Mesendoderm (in vitro differentiated cells): ENCODE results near the gene FBXO28.

ENCODE experiments used
- DNase-seq: peaks from one replicate; pipeline ENCODE4 v3.0.0; 2013
- H2AK5ac ChIP-seq: 2 replicates; pipeline ENCODE4 v1.6.1; 2013; ENCODE audit warnings: low read length, inconsistent platforms
- H2BK120ac ChIP-seq: 2 replicates; pipeline ENCODE4 v1.6.1; 2013; ENCODE audit warnings: low read depth, mild to moderate bottlenecking, low read length, moderate library complexity, mixed read lengths
- H2BK15ac ChIP-seq: replicated peaks from 2 replicates; pipeline ENCODE4 v1.6.1; 2013; ENCODE audit warnings: low read depth, mild to moderate bottlenecking, moderate library complexity
- H2BK5ac ChIP-seq: 2 replicates; pipeline ENCODE4 v1.6.1; 2013; ENCODE audit warnings: low read length, inconsistent platforms
- H3K18ac ChIP-seq: 2 replicates; pipeline ENCODE4 v1.6.1; 2013; ENCODE audit warnings: mild to moderate bottlenecking, low read length, mixed read lengths
- H3K23ac ChIP-seq: one replicate; pipeline ENCODE4 v1.6.1; 2013; ENCODE audit warnings: low read length
- H3K27ac ChIP-seq: 2 replicates; pipeline ENCODE4 v1.5.1; 2013; ENCODE audit warnings: low read depth, mild to moderate bottlenecking, inconsistent platforms, low read length, moderate library complexity
- H3K27me3 ChIP-seq: 2 replicates; pipeline ENCODE4 v1.6.1; 2013; ENCODE audit warnings: low read length, control low read depth, mild to moderate bottlenecking, inconsistent platforms; ENCODE audit not compliant: insufficient read depth, poor library complexity
- H3K36me3 ChIP-seq: 2 replicates; pipeline ENCODE4 v1.6.1; 2013; ENCODE audit warnings: low read length, inconsistent platforms; ENCODE audit not compliant: control insufficient read depth, insufficient read depth
- H3K4ac ChIP-seq: one replicate; pipeline ENCODE4 v1.6.1; 2013; ENCODE audit warnings: low read depth, mild to moderate bottlenecking, low read length, moderate library complexity
- H3K4me1 ChIP-seq: 2 replicates; pipeline ENCODE4 v1.6.1; 2013; ENCODE audit warnings: low read depth, low read length, inconsistent platforms; ENCODE audit not compliant: control insufficient read depth
- H3K4me2 ChIP-seq: 2 replicates; pipeline ENCODE4 v1.6.1; 2013; ENCODE audit warnings: low read length
- H3K4me3 ChIP-seq: 2 replicates; pipeline ENCODE4 v1.5.1; 2013; ENCODE audit warnings: mild to moderate bottlenecking, low read length
- H3K56ac ChIP-seq: one replicate; pipeline ENCODE4 v1.6.1; 2013; ENCODE audit warnings: low read length
- H3K79me1 ChIP-seq: 2 replicates; pipeline ENCODE4 v1.6.1; 2013; ENCODE audit warnings: low read length, inconsistent platforms
- H3K79me2 ChIP-seq: 2 replicates; pipeline ENCODE4 v1.6.1; 2013; ENCODE audit warnings: mild to moderate bottlenecking, low read length; ENCODE audit not compliant: control insufficient read depth, insufficient read depth
- H3K9ac ChIP-seq: 2 replicates; pipeline ENCODE4 v1.6.1; 2013; ENCODE audit warnings: low read length, inconsistent platforms
- H4K5ac ChIP-seq: one replicate; pipeline ENCODE4 v1.6.1; 2013; ENCODE audit warnings: low read length
- H4K8ac ChIP-seq: one replicate; pipeline ENCODE4 v1.6.1; 2013; ENCODE audit warnings: low read depth, mild to moderate bottlenecking, control low read depth, low read length, moderate library complexity
- WGBS: extraction: QIAGEN DNeasy Blood & Tissue Kit; methylation state at CpG from one replicate; pipeline ENCODE4 v1.1.7; 2013; ENCODE audit warnings: low lambda C conversion rate, missing lambda C conversion rate; ENCODE audit not compliant: insufficient coverage; ENCODE audit errors: extremely low coverage; 5-methylcytosine and 5-hydroxymethylcytosine counted together

Gene FBXO28

DNA sequence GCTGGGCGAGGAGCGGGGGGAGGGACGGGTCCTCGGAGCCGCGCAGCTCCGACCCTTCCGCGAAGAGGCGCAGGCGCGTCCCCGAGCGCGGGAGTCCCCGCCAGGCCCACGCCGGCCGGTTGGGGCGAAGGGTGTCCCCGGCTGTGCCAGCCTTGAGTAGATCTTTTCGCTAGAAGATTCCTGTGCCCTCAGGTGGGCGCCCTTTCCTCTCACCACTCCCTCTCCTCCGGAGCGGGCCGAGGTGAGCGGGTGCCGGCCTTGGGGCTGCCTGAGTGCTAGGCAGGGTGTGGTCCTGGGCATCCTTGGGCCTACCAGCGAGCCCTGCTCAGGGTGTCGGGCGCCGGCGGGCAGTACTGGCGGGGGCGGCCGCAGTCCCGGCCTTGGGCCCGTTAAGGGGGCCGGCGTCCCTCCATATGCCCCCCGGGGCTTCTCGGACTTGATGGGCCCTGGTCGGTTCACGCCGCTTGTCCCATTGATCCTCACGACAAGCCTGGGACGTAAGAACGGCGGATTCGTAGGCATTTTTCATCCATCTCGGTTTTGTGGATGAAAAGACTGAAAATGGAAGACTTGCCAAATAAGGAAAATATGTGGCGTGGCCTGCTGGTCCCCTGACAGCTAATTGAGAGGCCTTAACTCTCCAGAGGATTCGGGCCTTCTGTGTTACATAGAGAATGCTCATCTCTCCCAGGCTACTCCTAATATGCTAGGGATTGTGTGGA is 69.8 kb downstream of the FBXO28 start:
- H3K4me1 ChIP-seq = no peaks in the 10 kb centered on the region
- peak overlapping the region; percentile 90 for H3K4me2 ChIP-seq
- H3K56ac ChIP-seq = peak overlapping the region; percentile 92
- peak overlapping the region; percentile 24 for H3K18ac ChIP-seq
- peak overlapping the region; percentile 94 for H3K9ac ChIP-seq
- H4K8ac ChIP-seq = no peak overlapping the region
- H2BK15ac ChIP-seq = no peak overlapping the region
- peak; percentile 71 for DNase-seq
- peak overlapping the region; percentile 37 for H3K27ac ChIP-seq
- H3K4me3 ChIP-seq = peak overlapping the region; percentile 87
- H4K5ac ChIP-seq = no peak overlapping the region
- no peaks in the 10 kb centered on the region for H3K36me3 ChIP-seq
- peak overlapping the region; percentile 90 for H3K4ac ChIP-seq
- H3K27me3 ChIP-seq = no peaks in the 10 kb centered on the region
- H3K23ac ChIP-seq = peak overlapping the region; percentile 94
- H3K79me1 ChIP-seq = peaks cover 4% of the 10 kb centered on the region
- no peak overlapping the region for H2BK120ac ChIP-seq
- no CpG with 5 or more reads among the region's 53 CpGs for WGBS
- H2BK5ac ChIP-seq = peak overlapping the region; percentile 50
- peaks cover 37% of the 10 kb centered on the region for H3K79me2 ChIP-seq
- H2AK5ac ChIP-seq = no peak overlapping the region

DNA sequence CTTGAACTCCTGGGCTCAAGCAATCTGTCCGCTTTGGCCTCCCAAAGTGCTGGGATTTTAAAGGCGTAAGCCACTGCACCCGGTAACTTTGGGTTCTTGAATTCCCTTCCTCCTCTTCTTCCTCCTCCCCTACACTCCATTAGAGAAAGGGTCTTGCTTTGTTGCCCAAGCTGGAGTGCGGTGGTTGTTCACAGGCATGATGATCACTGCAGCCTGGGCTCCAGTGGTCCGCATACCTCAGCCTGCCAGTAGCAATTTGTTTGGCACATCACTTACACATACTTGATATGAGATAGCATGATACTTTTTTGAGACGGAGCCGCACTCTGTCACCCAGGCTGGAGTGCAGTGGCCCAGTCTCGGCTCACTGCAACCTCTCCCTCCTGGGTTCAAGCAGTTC is 71.3 kb downstream of the FBXO28 start:
- no peak overlapping the region for H4K8ac ChIP-seq
- no peak overlapping the region for H2BK15ac ChIP-seq
- no peak overlapping the region for H3K27ac ChIP-seq
- no peak overlapping the region for H3K4me3 ChIP-seq
- peaks cover 6% of the 10 kb centered on the region for H3K79me1 ChIP-seq
- no peak overlapping the region for H4K5ac ChIP-seq
- WGBS = no CpG with 5 or more reads among the region's 8 CpGs
- no peaks in the 10 kb centered on the region for H3K36me3 ChIP-seq
- no peak for DNase-seq
- H3K9ac ChIP-seq = no peak overlapping the region
- H2AK5ac ChIP-seq = no peak overlapping the region
- no peak overlapping the region for H3K18ac ChIP-seq
- H2BK5ac ChIP-seq = no peak overlapping the region
- no peak overlapping the region for H2BK120ac ChIP-seq
- no peak overlapping the region for H3K4me2 ChIP-seq
- no peaks in the 10 kb centered on the region for H3K4me1 ChIP-seq
- peaks cover 41% of the 10 kb centered on the region for H3K79me2 ChIP-seq
- no peaks in the 10 kb centered on the region for H3K27me3 ChIP-seq
- no peak overlapping the region for H3K56ac ChIP-seq
- H3K4ac ChIP-seq = no peak overlapping the region
- no peak overlapping the region for H3K23ac ChIP-seq

DNA sequence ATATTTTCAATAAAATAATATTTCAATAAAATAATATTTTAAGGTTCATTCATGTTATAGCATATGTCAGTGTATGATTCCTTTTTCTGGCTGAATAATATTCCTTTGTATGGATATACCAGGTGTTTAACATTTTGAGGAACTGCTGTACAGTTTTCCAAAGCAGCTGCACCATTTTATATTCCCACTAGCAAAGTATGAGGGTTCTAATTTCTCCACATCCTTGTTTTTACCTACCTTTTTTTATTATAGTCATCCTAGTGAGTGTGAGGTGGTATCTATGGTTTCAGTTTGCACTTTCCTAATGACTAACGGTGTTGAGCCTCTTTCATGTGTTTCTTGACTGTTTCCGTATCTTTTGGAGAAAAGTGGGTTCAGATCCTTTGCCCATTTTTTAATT is 74.4 kb downstream of the FBXO28 start:
- H3K4me2 ChIP-seq = no peak overlapping the region
- no peak overlapping the region for H3K27ac ChIP-seq
- no peak overlapping the region for H4K8ac ChIP-seq
- H3K18ac ChIP-seq = no peak overlapping the region
- H3K79me2 ChIP-seq = peaks cover 41% of the 10 kb centered on the region
- no peak for DNase-seq
- no peak overlapping the region for H4K5ac ChIP-seq
- H3K79me1 ChIP-seq = peaks cover 6% of the 10 kb centered on the region
- H3K23ac ChIP-seq = no peak overlapping the region
- H3K4ac ChIP-seq = no peak overlapping the region
- H2BK120ac ChIP-seq = no peak overlapping the region
- WGBS = no CpG with 5 or more reads among the region's 2 CpGs
- no peak overlapping the region for H2AK5ac ChIP-seq
- peaks cover under 1% of the 10 kb centered on the region for H3K36me3 ChIP-seq
- H2BK5ac ChIP-seq = no peak overlapping the region
- no peak overlapping the region for H3K56ac ChIP-seq
- no peak overlapping the region for H3K4me3 ChIP-seq
- no peaks in the 10 kb centered on the region for H3K27me3 ChIP-seq
- H3K9ac ChIP-seq = no peak overlapping the region
- no peak overlapping the region for H2BK15ac ChIP-seq
- H3K4me1 ChIP-seq = no peaks in the 10 kb centered on the region

GRCh38 chr1:224189561-224189960 is 75.7 kb downstream of the FBXO28 start:
- Histone ChIP-seq H2BK5ac (no peak overlapping the region), H3K27ac (no peak overlapping the region), H3K4ac (no peak overlapping the region), H2AK5ac (no peak overlapping the region), H3K79me2 (peaks cover 34% of the 10 kb centered on the region), H3K23ac (no peak overlapping the region), H3K4me1 (no peaks in the 10 kb centered on the region), H3K9ac (no peak overlapping the region), H3K79me1 (peaks cover 6% of the 10 kb centered on the region), H3K4me3 (no peak overlapping the region), H4K8ac (no peak overlapping the region), H3K56ac (no peak overlapping the region), H3K36me3 (peaks cover 2% of the 10 kb centered on the region), H3K18ac (no peak overlapping the region), H4K5ac (no peak overlapping the region), H3K27me3 (no peaks in the 10 kb centered on the region), H3K4me2 (no peak overlapping the region), H2BK15ac (no peak overlapping the region), H2BK120ac (no peak overlapping the region)
- no peak for DNase-seq
- WGBS = no CpG with 5 or more reads among the region's 7 CpGs

- Histone ChIP-seq H3K4me2 (no peak overlapping the region), H3K79me1 (peaks cover 4% of the 10 kb centered on the region), H3K79me2 (peaks cover 14% of the 10 kb centered on the region), H2BK15ac (no peak overlapping the region), H3K9ac (no peak overlapping the region), H3K4ac (no peak overlapping the region), H3K56ac (no peak overlapping the region), H4K8ac (no peak overlapping the region), H3K36me3 (peaks cover 3% of the 10 kb centered on the region), H3K27me3 (no peaks in the 10 kb centered on the region), H3K18ac (no peak overlapping the region), H3K4me1 (peaks cover 1% of the 10 kb centered on the region), H3K27ac (no peak overlapping the region), H2BK5ac (no peak overlapping the region), H3K23ac (no peak overlapping the region), H3K4me3 (no peak overlapping the region), H4K5ac (no peak overlapping the region), H2AK5ac (no peak overlapping the region), H2BK120ac (no peak overlapping the region)
- WGBS = no CpG with 5 or more reads among the region's 5 CpGs
- no peak for DNase-seq
These were observed 78.3 kb downstream of the FBXO28 start for GRCh38 chr1:224192082-224192788.
